GM21528 (cell line): ENCODE measurements around the gene SLC20A1.
"Not testable (repeated sequence)": the region's sequence is repeated elsewhere in the genome, so short reads cannot be mapped to it uniquely, and the experiment has no call there.

ENCODE experiments used
- ATAC-seq: cut with Tn5 transposase; IDR thresholded peaks from one replicate; pipeline ENCODE4 v1.9.1; 2021; ENCODE audit warnings: mild to moderate bottlenecking, moderate library complexity; ENCODE audit not compliant: unreplicated experiment, low FRiP score

Gene SLC20A1

DNA sequence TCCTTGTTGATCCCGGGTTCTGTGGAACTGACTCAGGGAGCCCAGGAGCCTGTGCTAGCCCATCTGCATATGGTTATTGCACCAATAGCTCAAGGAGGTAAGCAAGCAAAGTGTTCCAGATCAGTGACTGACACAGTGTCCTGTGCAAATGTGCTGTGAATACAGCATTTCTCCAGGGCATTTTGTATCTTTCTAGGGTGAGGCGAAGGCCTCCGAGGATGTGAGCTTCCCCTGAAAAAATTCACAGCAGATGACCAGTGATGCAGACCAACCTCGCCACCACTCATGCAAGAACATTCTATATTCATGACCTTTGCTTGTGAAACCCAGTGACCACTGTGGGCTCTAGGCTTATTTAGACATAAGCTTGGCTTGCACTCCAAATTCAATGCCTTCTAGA, 59.8 kb downstream of the SLC20A1 start:
- ATAC-seq = no peak

DNA sequence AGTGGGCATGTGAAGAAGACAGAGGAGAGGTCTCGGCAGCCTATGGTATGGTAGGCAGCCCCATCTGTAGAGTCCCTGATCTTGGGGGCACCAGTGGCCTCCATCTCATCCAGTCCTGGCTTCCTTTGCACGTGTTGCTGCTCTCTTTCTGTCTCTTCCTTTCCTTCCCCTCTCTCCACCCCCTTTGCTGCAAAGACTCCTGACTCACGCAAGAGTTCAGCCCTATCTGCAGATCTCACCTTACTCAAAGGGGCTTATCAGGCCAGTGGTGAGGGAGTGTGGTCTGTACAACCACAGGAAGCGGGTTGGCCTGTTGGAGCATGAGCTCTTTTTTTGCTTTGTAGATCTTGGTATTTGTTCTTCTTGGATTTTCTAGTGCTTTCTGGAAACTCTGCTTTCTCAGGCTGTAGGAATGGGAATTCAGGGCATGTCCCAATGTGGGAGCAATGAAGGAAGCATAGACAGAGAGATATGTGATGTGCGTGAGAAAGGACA, 60.5 kb downstream of the SLC20A1 start:
- no peak for ATAC-seq

DNA sequence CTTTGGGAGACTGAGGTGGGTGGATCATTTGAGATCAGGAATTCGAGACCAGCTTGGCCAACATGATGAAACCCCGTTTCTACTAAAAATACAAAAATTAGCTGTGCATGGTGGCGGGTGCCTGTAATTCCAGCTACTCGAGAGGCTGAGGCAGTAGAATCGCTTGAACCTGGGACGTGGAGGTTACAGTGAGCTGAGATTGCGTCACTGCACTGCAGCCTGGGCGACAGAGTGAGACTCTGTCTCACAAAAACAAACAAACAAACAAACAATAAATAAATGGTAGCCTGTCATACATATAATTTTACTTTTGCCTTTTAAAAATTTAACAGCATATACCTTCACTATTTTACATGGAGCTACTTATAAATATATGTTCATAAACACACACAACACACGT, 61.2 kb downstream of the SLC20A1 start:
- not testable (repeated sequence) for ATAC-seq

DNA sequence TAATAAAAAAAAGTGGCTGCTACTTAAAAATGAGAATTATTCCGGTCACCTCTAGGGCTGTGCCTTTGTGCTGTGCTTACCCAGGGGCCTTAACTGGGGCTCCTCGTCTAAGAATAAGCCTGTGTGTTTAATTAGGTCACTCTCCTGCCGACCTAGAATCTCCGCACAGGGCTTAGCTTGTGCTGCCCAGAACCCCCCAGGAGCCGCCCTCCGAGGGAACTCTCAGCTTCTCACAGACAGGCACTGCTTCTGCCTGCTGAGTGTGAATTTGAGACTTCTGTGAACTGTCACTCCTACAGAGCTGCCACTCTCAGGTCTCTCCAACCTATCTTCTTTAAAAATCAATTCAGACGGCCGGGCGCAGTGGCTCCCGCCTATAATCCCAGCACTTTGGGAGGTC, 63.2 kb downstream of the SLC20A1 start:
- ATAC-seq = no peak

DNA sequence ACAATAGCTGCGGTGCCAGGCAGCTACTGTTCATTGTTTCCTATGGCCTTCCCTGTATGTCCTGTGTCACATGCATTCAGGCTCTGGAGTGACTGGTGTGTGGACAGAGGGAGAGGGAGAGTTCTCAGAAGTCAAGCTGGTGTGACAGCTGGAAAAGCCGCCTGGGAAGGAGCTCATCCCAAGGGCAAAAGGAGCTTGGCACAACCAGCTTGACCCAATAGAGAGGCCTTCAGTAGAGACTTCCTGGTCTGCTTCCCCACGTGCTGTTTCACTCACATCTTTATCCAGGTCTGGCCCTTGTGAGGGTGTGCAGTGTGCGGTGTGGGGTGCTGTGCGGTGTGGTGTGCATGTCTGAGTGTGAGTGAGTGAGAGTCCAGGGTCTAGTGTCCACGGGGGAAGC, 64.0 kb downstream of the SLC20A1 start:
- no peak for ATAC-seq

DNA sequence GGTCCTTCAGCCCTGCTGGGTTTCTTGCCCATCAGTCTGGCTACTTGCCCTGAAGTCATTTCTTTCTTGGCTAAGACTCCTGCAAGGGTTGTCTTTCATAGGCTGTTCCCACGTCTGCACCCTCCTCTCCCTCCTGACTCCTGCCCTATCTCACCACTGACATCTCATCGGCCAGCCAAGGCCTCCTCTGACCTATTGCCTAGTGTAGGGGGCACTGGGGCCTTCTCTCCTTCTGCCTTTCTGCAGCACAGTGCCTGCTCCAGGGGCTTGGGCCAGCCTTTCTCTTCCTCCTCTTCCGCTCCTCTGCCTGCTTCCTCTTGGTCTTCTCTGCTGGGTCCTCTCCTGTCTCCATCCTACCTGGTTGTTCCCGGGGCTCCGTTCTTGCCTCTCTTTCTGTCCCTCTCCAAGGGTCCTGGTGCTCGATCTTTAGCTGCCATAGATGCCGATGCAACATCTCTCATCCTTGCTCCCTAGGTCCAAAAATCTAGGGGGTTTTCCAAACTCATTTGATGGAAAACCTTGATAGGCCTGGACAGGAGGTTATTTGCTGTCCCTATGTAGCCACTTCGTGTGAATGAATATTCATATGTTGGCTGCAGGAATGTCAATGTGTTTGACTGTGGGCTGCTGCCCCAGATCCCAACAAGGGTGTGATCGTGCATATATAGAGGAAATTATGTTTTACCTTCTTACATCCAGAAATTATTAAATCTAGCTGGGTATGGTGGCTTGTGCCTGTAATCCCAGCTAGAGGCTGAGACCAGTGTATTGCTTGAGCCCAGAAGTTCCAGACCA, 65.4 kb downstream of the SLC20A1 start:
- no peak for ATAC-seq

DNA sequence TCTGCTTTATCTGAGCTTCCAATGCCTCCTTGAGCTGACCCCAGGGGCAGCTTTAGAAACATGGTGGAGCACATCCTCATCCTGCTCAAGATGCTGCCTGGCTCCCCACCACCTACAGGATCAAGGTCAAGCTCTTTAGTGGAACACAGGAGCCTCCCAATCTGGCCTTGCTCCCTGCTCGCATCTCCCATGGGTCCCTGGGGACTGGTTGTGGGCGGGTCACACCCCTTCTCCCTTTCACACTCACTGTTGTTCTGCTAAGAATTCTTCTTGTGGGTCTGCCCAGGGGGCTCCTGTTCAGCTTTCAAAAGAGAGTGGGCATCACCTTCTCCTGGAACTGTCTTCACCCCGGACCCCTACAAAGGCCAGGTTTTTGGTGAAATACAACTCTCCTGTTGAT, 66.7 kb downstream of the SLC20A1 start:
- ATAC-seq = no peak

DNA sequence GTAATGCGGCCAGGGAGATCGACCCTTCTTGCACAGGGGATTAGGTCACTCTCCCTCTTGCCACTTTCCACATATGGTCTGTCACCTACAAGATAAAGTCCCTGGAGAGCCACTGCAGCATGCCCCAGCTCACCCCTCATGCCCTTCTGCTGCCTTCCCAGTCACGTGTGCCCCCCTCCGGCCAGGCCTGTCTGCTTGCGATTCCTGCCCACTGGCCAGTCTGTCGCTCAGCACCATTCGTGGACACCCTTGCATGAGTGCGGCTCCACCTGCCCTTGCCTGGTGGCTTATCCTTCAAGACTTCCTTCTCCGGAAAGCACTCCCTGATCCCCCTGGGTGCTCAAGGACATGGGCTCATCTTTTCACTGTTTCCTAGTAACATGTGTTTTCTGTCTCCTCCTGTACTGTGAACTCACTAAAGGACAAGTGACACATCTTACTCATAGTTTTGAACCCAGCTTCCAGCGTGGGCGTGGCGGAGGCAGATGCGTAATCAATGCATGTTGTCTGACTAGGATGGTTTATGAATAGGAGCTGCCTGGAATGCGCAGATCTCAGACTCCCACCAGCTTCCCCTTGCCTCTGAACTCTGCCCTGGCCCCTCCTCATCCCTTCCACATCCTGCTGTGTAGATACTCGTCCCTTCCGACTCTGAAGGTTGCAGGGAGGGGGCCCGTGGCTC, 67.3 kb downstream of the SLC20A1 start:
- no peak for ATAC-seq
